Left lung (tissue), 10 donors: Measurements from ENCODE around the gene RLN2. TPM values are rescaled to one million over a fixed set of nuclear protein-coding genes. Genes with fewer than 3 reads are reported as not detected.

ENCODE experiments used
- ATAC-seq: fragments of 200-7000 bp; cut with Tn5 transposase; one replicate; pipeline ENCODE4 v1.9.1; 2020; ENCODE audit warnings: moderate library complexity
- DNase-seq, 4 donors: peaks; one replicate each; pipeline ENCODE4 v3.0.0-alpha.2; 2013 to 2020
- H3K27ac ChIP-seq, 2 donors: fragments of 200-600 bp; sonication (generic) in 1 of 2; one replicate each; pipeline versions ENCODE4 v1.5.0 to v1.8.0; 2020 to 2021
- H3K27me3 ChIP-seq, 2 donors: fragments of 200-600 bp; sonication (generic) in 1 of 2; one replicate each; pipeline versions ENCODE4 v1.5.0 to v1.8.0; 2020 to 2021
- H3K36me3 ChIP-seq, 2 donors: fragments of 200-600 bp; sonication (generic) in 1 of 2; one replicate each; pipeline versions ENCODE4 v1.5.0 to v1.8.0; 2020 to 2021
- H3K4me1 ChIP-seq, 2 donors: fragments of 200-600 bp; one replicate each; pipeline ENCODE4 v1.8.0; 2021
- H3K4me3 ChIP-seq, 2 donors: fragments of 200-600 bp; sonication (generic) in 1 of 2; one replicate each; pipeline versions ENCODE4 v1.5.0 to v1.8.0; 2020 to 2021; ENCODE audit warnings: mild to moderate bottlenecking in 1 of 2
- H3K9me3 ChIP-seq, 2 donors: fragments of 200-600 bp; sonication (generic) in 1 of 2; one replicate each; pipeline versions ENCODE4 v1.5.0 to v1.8.0; 2020 to 2021
- intact Hi-C, 2 donors: fragments of 100-400 bp; cut with DNase I; formaldehyde crosslinking; loops; one replicate each; pipeline versions ENCODE4 v1.11.2 to v1.14.2; 2022
- polyA plus RNA-seq, 6 donors: library from polyadenylated mRNA; unstranded; fragments of 120-200 nt; gene quantifications; one replicate each; pipeline ENCODE4 v1.2.1, GENCODE V29; 2013; ENCODE audit not compliant: insufficient read length in 6 of 6
- total RNA-seq, 2 donors: library from RNA; stranded (reverse); fragmentation: NEBNext Ultra II Directional; extraction: Animal tissue kit (Norgen Biotek cat#: 25700); gene quantifications; one replicate each; pipeline ENCODE4 v1.2.1, GENCODE V29; 2021
- TF ChIP-seq, protein P1 (sequence below), 2 donors: fragments of 200-600 bp; sonication (generic) in 1 of 2; IDR thresholded peaks; one replicate each; pipeline versions ENCODE4 v1.5.0 to v1.8.0; 2021; ENCODE audit warnings: antibody characterized with exemption in 2 of 2
- donor health status: DM: no; HTN: yes; CAD: no.
- donor health status: DM: no; HTN: no; CAD: no.

RLN2 gene
- total and polyA plus RNA-seq, 8 donors = 0.55 to 3.5 (median 2.1) TPM

DNA sequence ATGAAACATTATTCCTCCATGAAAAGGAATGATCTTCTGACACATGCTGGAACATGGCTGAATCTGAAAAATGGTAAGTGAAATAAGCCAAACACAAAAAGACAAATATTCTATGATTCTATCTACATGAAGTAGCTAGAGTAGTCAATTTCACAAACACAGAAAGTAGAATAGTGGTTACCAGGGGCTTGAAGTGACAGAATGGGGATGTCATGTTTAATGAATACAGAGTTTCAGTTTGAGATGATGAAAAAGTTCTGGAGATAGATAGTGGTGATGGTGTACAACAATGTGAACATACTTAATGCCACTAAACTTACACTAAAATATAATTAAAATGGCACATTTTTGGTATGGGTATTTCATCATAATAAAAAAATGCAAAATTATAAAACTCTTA, 18.3 kb downstream of the RLN2 start:
- ATAC-seq = no peak
- intact Hi-C loops = no loop called here
- H3K27me3 ChIP-seq = no peaks in the 10 kb centered on the region
- no peak overlapping the region for H3K4me3 ChIP-seq
- no peak overlapping the region for H3K27ac ChIP-seq
- no peaks in the 10 kb centered on the region for H3K9me3 ChIP-seq
- H3K36me3 ChIP-seq = no peaks in the 10 kb centered on the region
- TF ChIP-seq, protein P1, sequence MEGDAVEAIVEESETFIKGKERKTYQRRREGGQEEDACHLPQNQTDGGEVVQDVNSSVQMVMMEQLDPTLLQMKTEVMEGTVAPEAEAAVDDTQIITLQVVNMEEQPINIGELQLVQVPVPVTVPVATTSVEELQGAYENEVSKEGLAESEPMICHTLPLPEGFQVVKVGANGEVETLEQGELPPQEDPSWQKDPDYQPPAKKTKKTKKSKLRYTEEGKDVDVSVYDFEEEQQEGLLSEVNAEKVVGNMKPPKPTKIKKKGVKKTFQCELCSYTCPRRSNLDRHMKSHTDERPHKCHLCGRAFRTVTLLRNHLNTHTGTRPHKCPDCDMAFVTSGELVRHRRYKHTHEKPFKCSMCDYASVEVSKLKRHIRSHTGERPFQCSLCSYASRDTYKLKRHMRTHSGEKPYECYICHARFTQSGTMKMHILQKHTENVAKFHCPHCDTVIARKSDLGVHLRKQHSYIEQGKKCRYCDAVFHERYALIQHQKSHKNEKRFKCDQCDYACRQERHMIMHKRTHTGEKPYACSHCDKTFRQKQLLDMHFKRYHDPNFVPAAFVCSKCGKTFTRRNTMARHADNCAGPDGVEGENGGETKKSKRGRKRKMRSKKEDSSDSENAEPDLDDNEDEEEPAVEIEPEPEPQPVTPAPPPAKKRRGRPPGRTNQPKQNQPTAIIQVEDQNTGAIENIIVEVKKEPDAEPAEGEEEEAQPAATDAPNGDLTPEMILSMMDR (IDR thresholded peaks at IDR 0.05) = no peak
- no peak for DNase-seq
- H3K4me1 ChIP-seq = no peaks in the 10 kb centered on the region

DNA sequence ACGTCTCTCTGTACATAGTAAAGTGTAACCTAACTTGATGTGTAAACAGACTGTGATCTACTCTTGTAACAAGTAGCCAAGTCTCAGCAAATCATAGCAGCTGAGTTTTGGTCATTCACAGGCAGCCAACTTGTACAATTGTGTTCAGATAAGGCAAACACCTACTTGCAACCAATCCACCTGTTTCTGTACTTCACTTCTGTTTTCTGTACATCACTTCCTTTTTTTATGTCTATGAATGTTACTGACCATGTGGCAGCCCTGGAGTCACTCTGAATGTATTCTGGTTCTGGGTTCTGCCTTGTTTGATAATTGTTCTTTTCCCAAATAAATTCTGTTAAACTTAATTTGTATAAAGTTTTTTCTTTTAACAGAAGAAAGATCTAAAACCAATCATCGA, 26.0 kb downstream of the RLN2 start:
- no peak for ATAC-seq
- no peak for DNase-seq
- intact Hi-C loops = no loop called here
- H3K27me3 ChIP-seq = no peaks in the 10 kb centered on the region
- H3K9me3 ChIP-seq = no peaks in the 10 kb centered on the region
- no peak overlapping the region for H3K27ac ChIP-seq
- H3K4me1 ChIP-seq = no peaks in the 10 kb centered on the region
- H3K4me3 ChIP-seq = no peak overlapping the region
- H3K36me3 ChIP-seq = no peaks in the 10 kb centered on the region
- TF ChIP-seq, protein P1 (IDR thresholded peaks at IDR 0.05) = no peak

DNA sequence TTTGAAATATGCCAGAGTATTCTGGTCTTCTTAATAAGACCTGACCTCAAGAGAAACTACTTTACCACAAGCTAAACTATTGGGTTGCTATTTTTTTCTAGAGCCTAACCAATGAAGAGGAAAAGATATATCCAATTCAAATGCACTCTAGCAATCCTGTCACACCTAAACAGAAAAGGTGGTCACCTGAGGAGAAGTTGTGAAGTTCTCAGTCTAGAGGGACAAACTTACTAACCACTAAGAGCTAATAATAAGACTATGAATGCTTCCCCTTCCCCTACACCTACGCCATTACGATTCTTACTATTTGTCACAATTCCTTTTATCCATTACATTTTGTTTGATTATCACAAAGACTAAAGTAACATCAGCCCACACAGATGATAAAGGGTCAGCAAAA, 29.7 kb downstream of the RLN2 start:
- TF ChIP-seq, protein P1 (IDR thresholded peaks at IDR 0.05) = no peak
- H3K27me3 ChIP-seq = no peaks in the 10 kb centered on the region
- no peak overlapping the region for H3K4me3 ChIP-seq
- no peaks in the 10 kb centered on the region for H3K4me1 ChIP-seq
- DNase-seq = no peak
- no peak overlapping the region for H3K27ac ChIP-seq
- no peaks in the 10 kb centered on the region for H3K36me3 ChIP-seq
- no peaks in the 10 kb centered on the region for H3K9me3 ChIP-seq
- ATAC-seq = no peak
- intact Hi-C loops = no loop called here

GRCh38 chr9:5269249-5269715, 35.2 kb downstream of the RLN2 start:
- no peaks in the 10 kb centered on the region for H3K36me3 ChIP-seq
- no peak overlapping the region for H3K27ac ChIP-seq
- H3K4me1 ChIP-seq = no peaks in the 10 kb centered on the region
- H3K9me3 ChIP-seq = no peaks in the 10 kb centered on the region
- ATAC-seq = peak; percentile 82
- TF ChIP-seq, protein P1 (IDR thresholded peaks at IDR 0.05) = no peak
- no peaks in the 10 kb centered on the region for H3K27me3 ChIP-seq
- no peak overlapping the region for H3K4me3 ChIP-seq
- peak in 2 of 4 donors; percentile 1 to 7 for DNase-seq
- intact Hi-C loops = no loop called here

GRCh38 chr9:5265939-5266338, 38.6 kb downstream of the RLN2 start:
- no peaks in the 10 kb centered on the region for H3K9me3 ChIP-seq
- H3K4me3 ChIP-seq = no peak overlapping the region
- intact Hi-C loops = no loop called here
- TF ChIP-seq, protein P1 (IDR thresholded peaks at IDR 0.05) = no peak
- no peak overlapping the region for H3K27ac ChIP-seq
- H3K4me1 ChIP-seq = no peaks in the 10 kb centered on the region
- ATAC-seq = no peak
- no peaks in the 10 kb centered on the region for H3K27me3 ChIP-seq
- no peaks in the 10 kb centered on the region for H3K36me3 ChIP-seq
- DNase-seq = no peak
